ENCODE results near the gene ZNHIT3.
A peak's percentile ranks its signal among the peaks of the same experiment; 100 is the strongest.
"Not testable (repeated sequence)": the region's sequence is repeated elsewhere in the genome, so short reads cannot be mapped to it uniquely, and the experiment has no call there.

Gene ZNHIT3

GRCh38 chr17:36486204-36487194, at the start of gene ZNHIT3:
Gene ZNHIT3, plus strand, starts transcription at chr17:36486681. Its CDS starts 19 bp downstream, at chr17:36486700.
- peak; percentile 79 to 83 for DNase-seq (ENCODE audit: low read depth in 2 of 2)

- DNase-seq (ENCODE audit: low read depth in 2 of 2) = not testable (repeated sequence)
Measured at GRCh38 chr17:36441792-36442191, 44.7 kb upstream of the ZNHIT3 start.

GRCh38 chr17:36443777-36444176, 42.7 kb upstream of the ZNHIT3 start:
- DNase-seq (ENCODE audit: low read depth in 2 of 2) = no peak

GRCh38 chr17:36449997-36450396, 36.5 kb upstream of the ZNHIT3 start:
- DNase-seq (ENCODE audit: low read depth in 2 of 2) = not testable (repeated sequence)

- not testable (repeated sequence) for DNase-seq (ENCODE audit: low read depth in 2 of 2)
Measured at GRCh38 chr17:36452888-36453287, 33.6 kb upstream of the ZNHIT3 start.

- DNase-seq (ENCODE audit: low read depth in 2 of 2) = not testable (repeated sequence)
Measured at GRCh38 chr17:36457701-36458100, 28.8 kb upstream of the ZNHIT3 start.

- DNase-seq (ENCODE audit: low read depth in 2 of 2) = no peak
Measured at GRCh38 chr17:36459045-36459444, 27.4 kb upstream of the ZNHIT3 start.

- DNase-seq (ENCODE audit: low read depth in 2 of 2) = no peak
Measured at GRCh38 chr17:36459601-36460000, 26.9 kb upstream of the ZNHIT3 start.

- DNase-seq (ENCODE audit: low read depth in 2 of 2) = no peak
Measured at GRCh38 chr17:36460265-36460937, 26.1 kb upstream of the ZNHIT3 start.

- DNase-seq (ENCODE audit: low read depth in 2 of 2) = no peak
Measured at GRCh38 chr17:36461330-36462110, 25.0 kb upstream of the ZNHIT3 start.

GRCh38 chr17:36463916-36464764, 22.3 kb upstream of the ZNHIT3 start:
- peak; percentile 23 to 37 for DNase-seq (ENCODE audit: low read depth in 2 of 2)

- no peak for DNase-seq (ENCODE audit: low read depth in 2 of 2)
Measured at GRCh38 chr17:36464765-36465088, 21.8 kb upstream of the ZNHIT3 start.

GRCh38 chr17:36468903-36469635, 17.4 kb upstream of the ZNHIT3 start:
- DNase-seq (ENCODE audit: low read depth in 2 of 2) = no peak

- no peak for DNase-seq (ENCODE audit: low read depth in 2 of 2)
Measured at GRCh38 chr17:36469733-36470132, 16.7 kb upstream of the ZNHIT3 start.

GRCh38 chr17:36470499-36470898, 16.0 kb upstream of the ZNHIT3 start:
- DNase-seq (ENCODE audit: low read depth in 2 of 2) = no peak

GRCh38 chr17:36474571-36474970, 11.9 kb upstream of the ZNHIT3 start:
- no peak for DNase-seq (ENCODE audit: low read depth in 2 of 2)

GRCh38 chr17:36475346-36475970, 11.0 kb upstream of the ZNHIT3 start:
- no peak for DNase-seq (ENCODE audit: low read depth in 2 of 2)

GRCh38 chr17:36481829-36482228, 4.7 kb upstream of the ZNHIT3 start:
- DNase-seq (ENCODE audit: low read depth in 2 of 2) = no peak

GRCh38 chr17:36482611-36483504, 3.6 kb upstream of the ZNHIT3 start:
- peak; percentile 74 to 80 for DNase-seq (ENCODE audit: low read depth in 2 of 2)

Measured in activated CD4-positive, alpha-beta T cell treated with anti-CD3 and anti-CD28 coated beads for 24 hours (primary cell).